H9 (cell line): ENCODE measurements around the gene F7. TPM values are rescaled to one million over a fixed set of nuclear protein-coding genes. Genes with fewer than 3 reads are reported as not detected.

Experiments
- DNase-seq: peaks from one replicate; pipeline ENCODE4 v3.0.0-alpha.2; 2017
- H2AFZ ChIP-seq: one replicate; pipeline ENCODE4 v1.6.1; 2013; ENCODE audit warnings: mild to moderate bottlenecking, low read length, control low read depth, moderate library complexity
- H2AK5ac ChIP-seq: 2 replicates; pipeline ENCODE4 v1.6.1; 2013; ENCODE audit warnings: low read length, control low read depth, mixed read lengths; ENCODE audit not compliant: insufficient read length
- H2BK120ac ChIP-seq: one replicate; pipeline ENCODE4 v1.6.1; 2013; ENCODE audit warnings: low read depth, mild to moderate bottlenecking, low read length, control low read depth, inconsistent platforms; ENCODE audit not compliant: poor library complexity, severe bottlenecking
- H2BK12ac ChIP-seq: 2 replicates; pipeline ENCODE4 v1.6.1; 2013; ENCODE audit warnings: low read length, control low read depth, mixed read lengths, low read depth; ENCODE audit not compliant: insufficient read length
- H2BK15ac ChIP-seq: 2 replicates; pipeline ENCODE4 v1.6.1; 2013; ENCODE audit warnings: low read depth, low read length, control low read depth
- H2BK20ac ChIP-seq: one replicate; pipeline ENCODE4 v1.6.1; 2013; ENCODE audit warnings: low read depth, mild to moderate bottlenecking, low read length, control low read depth, inconsistent platforms; ENCODE audit not compliant: poor library complexity, severe bottlenecking
- H2BK5ac ChIP-seq: 2 replicates; pipeline ENCODE4 v1.6.1; 2013; ENCODE audit warnings: low read length, control low read depth, mixed read lengths; ENCODE audit not compliant: insufficient read length
- H3K14ac ChIP-seq: 2 replicates; pipeline ENCODE4 v1.6.1; 2013; ENCODE audit warnings: low read length, control low read depth; ENCODE audit not compliant: insufficient read depth
- H3K18ac ChIP-seq: 2 replicates; pipeline ENCODE4 v1.6.1; 2013; ENCODE audit warnings: low read depth, mild to moderate bottlenecking, mixed read lengths, low read length, control low read depth; ENCODE audit not compliant: insufficient read length
- H3K23ac ChIP-seq: 2 replicates; pipeline ENCODE4 v1.6.1; 2013; ENCODE audit warnings: low read length, control low read depth, mixed read lengths, low read depth; ENCODE audit not compliant: insufficient read length
- H3K23me2 ChIP-seq: 2 replicates; pipeline ENCODE4 v1.6.1; 2013; ENCODE audit warnings: low read depth, mild to moderate bottlenecking, mixed read lengths, low read length, control low read depth; ENCODE audit not compliant: insufficient read length, poor library complexity, severe bottlenecking
- H3K27ac ChIP-seq: 2 replicates; pipeline ENCODE4 v1.5.1; 2013; ENCODE audit warnings: low read length, control low read depth, mixed read lengths, low read depth; ENCODE audit not compliant: insufficient read length
- H3K27me3 ChIP-seq: 2 replicates; pipeline ENCODE4 v1.6.1; 2013; ENCODE audit warnings: low read length, control low read depth, inconsistent platforms; ENCODE audit not compliant: insufficient read depth
- H3K4ac ChIP-seq: 2 replicates; pipeline ENCODE4 v1.6.1; 2013; ENCODE audit warnings: low read depth, mild to moderate bottlenecking, control low read depth, inconsistent platforms, low read length, moderate library complexity
- H3K4me1 ChIP-seq: 2 replicates; pipeline ENCODE4 v1.6.1; 2013; ENCODE audit warnings: low read length, control low read depth, inconsistent platforms; ENCODE audit not compliant: insufficient read depth
- H3K4me2 ChIP-seq: 2 replicates; pipeline ENCODE4 v1.6.1; 2013; ENCODE audit warnings: low read length, control low read depth, mixed read lengths; ENCODE audit not compliant: insufficient read length, insufficient read depth
- H3K56ac ChIP-seq: 2 replicates; pipeline ENCODE4 v1.6.1; 2013; ENCODE audit warnings: low read depth, mild to moderate bottlenecking, mixed read lengths, low read length, control low read depth; ENCODE audit not compliant: insufficient read length
- H3K79me1 ChIP-seq: 2 replicates; pipeline ENCODE4 v1.6.1; 2013; ENCODE audit warnings: low read depth, mild to moderate bottlenecking, moderate library complexity, low read length, control low read depth, inconsistent platforms; ENCODE audit not compliant: insufficient read depth, poor library complexity, severe bottlenecking
- H3K79me2 ChIP-seq: 2 replicates; pipeline ENCODE4 v1.6.1; 2013; ENCODE audit warnings: low read length, control low read depth, inconsistent platforms; ENCODE audit not compliant: insufficient read depth
- H3K9ac ChIP-seq: 2 replicates; pipeline ENCODE4 v1.6.1; 2013; ENCODE audit warnings: low read length, control low read depth, mixed read lengths; ENCODE audit not compliant: insufficient read length; ENCODE audit errors: extremely low read depth
- H3K9me3 ChIP-seq: one replicate; pipeline ENCODE4 v1.6.1; 2013; ENCODE audit warnings: low read depth, low read length, inconsistent platforms; ENCODE audit not compliant: control insufficient read depth
- H3T11ph ChIP-seq: one replicate; pipeline ENCODE4 v1.6.1; 2013; ENCODE audit warnings: mild to moderate bottlenecking, low read length, control low read depth, inconsistent platforms
- H4K20me1 ChIP-seq: one replicate; pipeline ENCODE4 v1.6.1; 2013; ENCODE audit not compliant: control insufficient read depth, insufficient read length, insufficient read depth
- H4K5ac ChIP-seq: 2 replicates; pipeline ENCODE4 v1.6.1; 2013; ENCODE audit warnings: low read depth, mild to moderate bottlenecking, mixed read lengths, low read length, control low read depth; ENCODE audit not compliant: insufficient read length
- H4K8ac ChIP-seq: replicated peaks from 2 replicates; pipeline ENCODE4 v1.6.1; 2013; ENCODE audit warnings: low read length, control low read depth, mixed read lengths, low read depth; ENCODE audit not compliant: insufficient read length
- H4K91ac ChIP-seq: 2 replicates; pipeline ENCODE4 v1.6.1; 2013; ENCODE audit warnings: low read depth, mild to moderate bottlenecking, moderate library complexity, mixed read lengths, low read length, control low read depth; ENCODE audit not compliant: insufficient read length
- H3K27ac Mint-ChIP-seq, 3 experiments: 2 replicates in 2 of 3; 3 replicates in 1 of 3; pipeline ENCODE4 v1.8.0; 2020 to 2021; ENCODE audit warnings: mixed read lengths in 3 of 3, mild to moderate bottlenecking in 1 of 3, moderate library complexity in 1 of 3
- H3K27me3 Mint-ChIP-seq: 2 replicates; pipeline ENCODE4 v1.8.0; 2021; ENCODE audit warnings: low read depth, mild to moderate bottlenecking, moderate library complexity, mixed read lengths
- H3K36me3 Mint-ChIP-seq, 3 experiments: 2 replicates in 2 of 3; 3 replicates in 1 of 3; pipeline ENCODE4 v1.8.0; 2020 to 2021; ENCODE audit warnings: low read depth in 3 of 3, mixed read lengths in 3 of 3; ENCODE audit not compliant: insufficient read depth in 1 of 3
- H3K4me1 Mint-ChIP-seq, 2 experiments: 2 replicates each; pipeline ENCODE4 v1.8.0; 2020; ENCODE audit warnings: mixed read lengths in 2 of 2
- H3K4me3 Mint-ChIP-seq, 2 experiments: 2 replicates in 1 of 2; 3 replicates in 1 of 2; pipeline ENCODE4 v1.8.0; 2020 to 2021; ENCODE audit warnings: mild to moderate bottlenecking in 2 of 2, mixed read lengths in 2 of 2, moderate library complexity in 1 of 2
- H3K9me3 Mint-ChIP-seq, 2 experiments: 2 replicates in 1 of 2; 3 replicates in 1 of 2; pipeline ENCODE4 v1.8.0; 2020; ENCODE audit warnings: mild to moderate bottlenecking in 2 of 2, mixed read lengths in 2 of 2, moderate library complexity in 1 of 2
- CTCF ChIP-seq: fragments of 200-600 bp; sonication (generic); conservative IDR thresholded peaks from 3 replicates; pipeline ENCODE4 v1.8.0; 2021; ENCODE audit warnings: antibody characterized with exemption, mild to moderate bottlenecking
- WGBS: extraction: QIAGEN DNeasy Blood & Tissue Kit; methylation state at CpG from one replicate; pipeline ENCODE4 v1.1.7; 2013; ENCODE audit warnings: missing lambda C conversion rate, low lambda C conversion rate, mixed read lengths; ENCODE audit not compliant: insufficient read length; ENCODE audit errors: extremely low coverage; 5-methylcytosine and 5-hydroxymethylcytosine counted together
- total RNA-seq: library from RNA; stranded (reverse); gene quantifications from 2 replicates; pipeline ENCODE4 v1.2.1, GENCODE V29; 2021

The F7 gene
- total RNA-seq, 1 experiment from 2014 or later = 0.81 TPM

- Histone ChIP-seq H3K56ac (no peak overlapping the region), H3K14ac (no peak overlapping the region; the same call in 1 of the 2 replicates), H2AK5ac (no peak overlapping the region), H2BK20ac (no peak overlapping the region), H2BK120ac (no peak overlapping the region), H3K4me2 (no peak overlapping the region), H3K27ac (no peak overlapping the region), H4K20me1 (no peaks in the 10 kb centered on the region), H4K8ac (no peak overlapping the region), H3K79me2 (no peaks in the 10 kb centered on the region), H3K9me3 (no peaks in the 10 kb centered on the region), H3K4me1 (no peaks in the 10 kb centered on the region), H3K23ac (no peak overlapping the region), H3K27me3 (peaks cover 2% of the 10 kb centered on the region; the same call in 1 of the 2 replicates), H3K9ac (no peak overlapping the region), H2BK5ac (no peak overlapping the region), H4K91ac (no peak overlapping the region), H3K18ac (no peak overlapping the region), H3K4ac (no peak overlapping the region), H3K79me1 (no peaks in the 10 kb centered on the region), H2AFZ (no peak overlapping the region), H2BK12ac (no peak overlapping the region), H3T11ph (no peak overlapping the region), H4K5ac (no peak overlapping the region), H3K23me2 (no peaks in the 10 kb centered on the region), H2BK15ac (no peak overlapping the region)
- Mint-ChIP-seq H3K36me3 (no peaks in the 10 kb centered on the region), H3K4me1 (peaks cover 5 to 11% of the 10 kb centered on the region in 2 experiments), H3K27ac (no peak overlapping the region), H3K9me3 (no peaks in the 10 kb centered on the region), H3K27me3 (peaks cover 29% of the 10 kb centered on the region), H3K4me3 (no peak overlapping the region)
- whole genome bisulfite sequencing = no CpG with 5 or more reads among the region's 27 CpGs
- no peak for TF ChIP-seq CTCF
- peak; percentile 69 for DNase-seq
These were observed 23.9 kb downstream of the F7 start for GRCh38 chr13:113129480-113129879.
